ENCODE measurements around the gene GALNT14. TPM values are rescaled to one million over a fixed set of nuclear protein-coding genes. Genes with fewer than 3 reads are reported as not detected.

The GALNT14 gene
- total RNA-seq, 1 donor from 2014 or later: 14.4 TPM

- no peak for DNase-seq
Observed at GRCh38 chr2:31127931-31128330, 10.3 kb downstream of the GALNT14 start.

GRCh38 chr2:31125918-31126695 lies 12.1 kb downstream of the GALNT14 start:
- peaks cover 5% of the 10 kb centered on the region for H3K9me3 Mint-ChIP-seq (ENCODE audit: unreplicated experiment)
- peaks cover 4% of the 10 kb centered on the region for H3K36me3 Mint-ChIP-seq (ENCODE audit: unreplicated experiment)
- H3K4me1 Mint-ChIP-seq (ENCODE audit: low read depth, unreplicated experiment): peaks cover 29% of the 10 kb centered on the region
- no peak overlapping the region for H3K4me3 Mint-ChIP-seq (ENCODE audit: unreplicated experiment)
- no peak for TF ChIP-seq CTCF (IDR thresholded peaks at IDR 0.05; ENCODE audit: partially characterized antibody, unreplicated experiment)
- no peak for DNase-seq
- no peak overlapping the region for H3K27ac Mint-ChIP-seq (ENCODE audit: unreplicated experiment)
- peaks cover 7% of the 10 kb centered on the region for H3K27me3 Mint-ChIP-seq (ENCODE audit: unreplicated experiment)

More at GRCh38 chr2:31127931-31128330, 10.3 kb downstream of the GALNT14 start:
- H3K9me3 Mint-ChIP-seq (ENCODE audit: unreplicated experiment): peaks cover 11% of the 10 kb centered on the region
- TF ChIP-seq CTCF (IDR thresholded peaks at IDR 0.05; ENCODE audit: partially characterized antibody, unreplicated experiment): no peak
- peaks cover 40% of the 10 kb centered on the region for H3K4me1 Mint-ChIP-seq (ENCODE audit: low read depth, unreplicated experiment)
- H3K36me3 Mint-ChIP-seq (ENCODE audit: unreplicated experiment): peaks cover 4% of the 10 kb centered on the region
- H3K27ac Mint-ChIP-seq (ENCODE audit: unreplicated experiment): no peak overlapping the region
- H3K27me3 Mint-ChIP-seq (ENCODE audit: unreplicated experiment): peaks cover 7% of the 10 kb centered on the region
- no peak overlapping the region for H3K4me3 Mint-ChIP-seq (ENCODE audit: unreplicated experiment)

- TF ChIP-seq CTCF (IDR thresholded peaks at IDR 0.05; ENCODE audit: partially characterized antibody, unreplicated experiment): no peak
- Mint-ChIP-seq H3K27me3 (ENCODE audit: unreplicated experiment) (peaks cover 2% of the 10 kb centered on the region), H3K27ac (ENCODE audit: unreplicated experiment) (no peak overlapping the region)
Observed at GRCh38 chr2:31124904-31125303, 13.3 kb downstream of the GALNT14 start.

GRCh38 chr2:31122133-31122532 lies 16.1 kb downstream of the GALNT14 start:
- Mint-ChIP-seq H3K36me3 (ENCODE audit: unreplicated experiment) (peaks cover 4% of the 10 kb centered on the region), H3K27me3 (ENCODE audit: unreplicated experiment) (peaks cover 2% of the 10 kb centered on the region), H3K4me1 (ENCODE audit: low read depth, unreplicated experiment) (peaks cover 4% of the 10 kb centered on the region), H3K27ac (ENCODE audit: unreplicated experiment) (no peak overlapping the region), H3K9me3 (ENCODE audit: unreplicated experiment) (no peaks in the 10 kb centered on the region), H3K4me3 (ENCODE audit: unreplicated experiment) (no peak overlapping the region)
- TF ChIP-seq CTCF (IDR thresholded peaks at IDR 0.05; ENCODE audit: partially characterized antibody, unreplicated experiment): no peak
- DNase-seq: no peak

More at GRCh38 chr2:31124904-31125303, 13.3 kb downstream of the GALNT14 start:
- no peaks in the 10 kb centered on the region for H3K9me3 Mint-ChIP-seq (ENCODE audit: unreplicated experiment)
- H3K4me1 Mint-ChIP-seq (ENCODE audit: low read depth, unreplicated experiment): peaks cover 18% of the 10 kb centered on the region
- DNase-seq: no peak
- H3K36me3 Mint-ChIP-seq (ENCODE audit: unreplicated experiment): peaks cover 4% of the 10 kb centered on the region
- no peak overlapping the region for H3K4me3 Mint-ChIP-seq (ENCODE audit: unreplicated experiment)

- no peak for TF ChIP-seq CTCF (IDR thresholded peaks at IDR 0.05; ENCODE audit: partially characterized antibody, unreplicated experiment)
- Mint-ChIP-seq H3K27me3 (ENCODE audit: unreplicated experiment) (no peaks in the 10 kb centered on the region), H3K36me3 (ENCODE audit: unreplicated experiment) (no peaks in the 10 kb centered on the region)
Observed at GRCh38 chr2:31113765-31114164, 24.5 kb downstream of the GALNT14 start.

More at GRCh38 chr2:31113765-31114164, 24.5 kb downstream of the GALNT14 start:
- DNase-seq: no peak
- Mint-ChIP-seq H3K4me1 (ENCODE audit: low read depth, unreplicated experiment) (peaks cover 15% of the 10 kb centered on the region), H3K4me3 (ENCODE audit: unreplicated experiment) (no peak overlapping the region), H3K27ac (ENCODE audit: unreplicated experiment) (no peak overlapping the region), H3K9me3 (ENCODE audit: unreplicated experiment) (no peaks in the 10 kb centered on the region)

Measured in glutamatergic neuron (in vitro differentiated cells).